H1 (cell line): ENCODE data around the gene RNF43. TPM values are rescaled to one million over a fixed set of nuclear protein-coding genes. Genes with fewer than 3 reads are reported as not detected.

ENCODE experiments used
- CTCF ChIA-PET: fragments of 300-600 bp; sonication (Branson Sonifier 250); formaldehyde crosslinking; loops from one replicate; lab custom pipeline; 2021; ENCODE audit not compliant: partially characterized antibody; lab: Charles Lee
- POLR2A ChIA-PET: fragments of 300-600 bp; sonication (Branson Sonifier 250); formaldehyde crosslinking; loops from one replicate; lab custom pipeline; 2021; ENCODE audit warnings: inconsistent platforms; ENCODE audit not compliant: partially characterized antibody; lab: Charles Lee
- DNase-seq, 2 experiments: peaks; one replicate each; pipeline versions ENCODE4 v3.0.0 to v3.0.0-alpha.2; 2010 to 2022; ENCODE audit warnings: low spot score in 2 of 2, low read depth in 1 of 2, mixed read lengths in 1 of 2
- FAIRE-seq: peaks from 2 replicates; lab custom pipeline; 2011; peaks lifted over from hg19 to GRCh38; lab: Jason Lieb, UNC
- H2AFZ ChIP-seq: 2 replicates; pipeline ENCODE4 v1.8.1; 2012; ENCODE audit warnings: low read length, inconsistent platforms
- H2AK5ac ChIP-seq: 2 replicates; pipeline ENCODE4 v1.6.1; 2013; ENCODE audit warnings: low read depth, low read length
- H2BK120ac ChIP-seq: replicated peaks from 2 replicates; pipeline ENCODE3; 2013; ENCODE audit warnings: low read depth, low read length, inconsistent platforms
- H2BK12ac ChIP-seq: 2 replicates; pipeline ENCODE4 v1.6.1; 2013; ENCODE audit warnings: low read depth, low read length
- H2BK15ac ChIP-seq: 2 replicates; pipeline ENCODE4 v1.6.1; 2013; ENCODE audit warnings: low read length
- H2BK20ac ChIP-seq: 2 replicates; pipeline ENCODE4 v1.6.1; 2013; ENCODE audit warnings: low read length
- H2BK5ac ChIP-seq: 2 replicates; pipeline ENCODE4 v1.6.1; 2013; ENCODE audit warnings: low read depth, low read length
- H3K14ac ChIP-seq: 2 replicates; pipeline ENCODE4 v1.6.1; 2013; ENCODE audit warnings: inconsistent platforms; ENCODE audit not compliant: insufficient read length
- H3K18ac ChIP-seq: 2 replicates; pipeline ENCODE4 v1.6.1; 2013; ENCODE audit warnings: low read length; ENCODE audit errors: extremely low read depth
- H3K23ac ChIP-seq: 2 replicates; pipeline ENCODE4 v1.6.1; 2013; ENCODE audit warnings: inconsistent platforms; ENCODE audit not compliant: insufficient read length
- H3K23me2 ChIP-seq: 2 replicates; pipeline ENCODE4 v1.6.1; 2013; ENCODE audit warnings: low read depth, low read length
- H3K27ac ChIP-seq: 2 replicates; pipeline ENCODE4 v1.6.1; 2011; ENCODE audit warnings: low read depth, low read length, inconsistent platforms
- H3K27me3 ChIP-seq, 4 experiments: replicated peaks in 1 of 4; 1 replicate in 1 of 4; 2 replicates in 3 of 4; pipeline versions ENCODE4 v1.6.1 to v1.8.1; 2011 to 2013; ENCODE audit warnings: low read length in 3 of 4, mild to moderate bottlenecking in 3 of 4, inconsistent platforms in 2 of 4, mixed read lengths in 2 of 4, moderate library complexity in 1 of 4; ENCODE audit not compliant: control insufficient read depth in 3 of 4, insufficient read depth in 3 of 4; ENCODE audit errors: extremely low read depth in 1 of 4
- H3K36me3 ChIP-seq, 4 experiments: 2 replicates each; pipeline versions ENCODE4 v1.6.1 to v1.8.1; 2011 to 2013; ENCODE audit warnings: mild to moderate bottlenecking in 4 of 4, low read length in 3 of 4, moderate library complexity in 2 of 4, control low read depth in 1 of 4, inconsistent platforms in 1 of 4; ENCODE audit not compliant: insufficient read depth in 4 of 4, control insufficient read depth in 2 of 4
- H3K4ac ChIP-seq: replicated peaks from 2 replicates; pipeline ENCODE3; 2013; ENCODE audit warnings: low read length, low read depth, mixed read lengths, inconsistent platforms; ENCODE audit not compliant: insufficient read length
- H3K4me1 ChIP-seq, 4 experiments: replicated peaks in 1 of 4; 1 replicate in 1 of 4; 2 replicates in 3 of 4; pipeline versions ENCODE4 v1.6.1 to v1.8.1; 2011 to 2013; ENCODE audit warnings: low read length in 3 of 4, inconsistent platforms in 2 of 4, mixed read lengths in 1 of 4; ENCODE audit not compliant: insufficient read depth in 4 of 4, control insufficient read depth in 3 of 4
- H3K4me2 ChIP-seq, 2 experiments: 2 replicates each; pipeline versions ENCODE4 v1.6.1 to v1.8.1; 2011 to 2013; ENCODE audit warnings: low read depth in 2 of 2, low read length in 2 of 2, control low read depth in 1 of 2, inconsistent platforms in 1 of 2, mild to moderate bottlenecking in 1 of 2; ENCODE audit not compliant: insufficient read depth in 1 of 2
- H3K4me3 ChIP-seq, 4 experiments: fragments of 200-600, 300-600 bp in 1 of 4; sonication (generic), shearing (Covaris generic), sonication (Bioruptor Twin) in 1 of 4; 2 replicates each; pipeline versions ENCODE4 v1.5.1 to v1.8.1; 2011 to 2016; ENCODE audit warnings: low read length in 4 of 4, low read depth in 3 of 4, control low read depth in 2 of 4, inconsistent platforms in 2 of 4, mild to moderate bottlenecking in 2 of 4, mixed read lengths in 1 of 4, moderate library complexity in 1 of 4; ENCODE audit not compliant: insufficient read depth in 2 of 4; ENCODE audit errors: extremely low read depth in 1 of 4
- H3K56ac ChIP-seq: replicated peaks from 2 replicates; pipeline ENCODE3; 2013; ENCODE audit warnings: low read depth, mild to moderate bottlenecking, mixed read lengths, low read length, inconsistent platforms; ENCODE audit not compliant: insufficient read length
- H3K79me1 ChIP-seq: 2 replicates; pipeline ENCODE4 v1.6.1; 2013; ENCODE audit warnings: low read depth, low read length, control low read depth
- H3K79me2 ChIP-seq, 2 experiments: 2 replicates each; pipeline versions ENCODE4 v1.6.1 to v1.8.1; 2012 to 2013; ENCODE audit warnings: low read length in 2 of 2, mild to moderate bottlenecking in 2 of 2, inconsistent platforms in 1 of 2; ENCODE audit not compliant: insufficient read depth in 2 of 2, control insufficient read depth in 1 of 2
- H3K9ac ChIP-seq, 4 experiments: replicated peaks in 1 of 4; 1 replicate in 1 of 4; 2 replicates in 3 of 4; pipeline versions ENCODE4 v1.6.1 to v1.8.1; 2011 to 2013; ENCODE audit warnings: low read depth in 3 of 4, low read length in 3 of 4, control low read depth in 2 of 4, mild to moderate bottlenecking in 2 of 4, moderate library complexity in 2 of 4, inconsistent platforms in 1 of 4; ENCODE audit errors: extremely low read depth in 1 of 4
- H3K9me3 ChIP-seq, 2 experiments: 2 replicates each; pipeline versions ENCODE4 v1.6.1 to v1.8.1; 2012 to 2013; ENCODE audit warnings: mild to moderate bottlenecking in 2 of 2, moderate library complexity in 2 of 2, control low read depth in 1 of 2, inconsistent platforms in 1 of 2, low read depth in 1 of 2, low read length in 1 of 2, mixed read lengths in 1 of 2; ENCODE audit not compliant: insufficient read depth in 2 of 2
- H4K20me1 ChIP-seq, 2 experiments: replicated peaks in 1 of 2; 2 replicates each; pipeline versions ENCODE3 to v1.8.1; 2011 to 2013; ENCODE audit warnings: inconsistent platforms in 2 of 2, low read length in 2 of 2, mild to moderate bottlenecking in 1 of 2; ENCODE audit not compliant: insufficient read depth in 2 of 2, control insufficient read depth in 1 of 2
- H4K5ac ChIP-seq: 2 replicates; pipeline ENCODE4 v1.6.1; 2013; ENCODE audit warnings: low read length, low read depth, mixed read lengths, inconsistent platforms; ENCODE audit not compliant: insufficient read length
- H4K8ac ChIP-seq: 2 replicates; pipeline ENCODE4 v1.8.0; 2013; ENCODE audit warnings: mild to moderate bottlenecking, moderate library complexity, low read length, inconsistent platforms; ENCODE audit not compliant: insufficient read depth; ENCODE audit errors: extremely low read depth
- H4K91ac ChIP-seq: replicated peaks from 2 replicates; pipeline ENCODE3; 2013; ENCODE audit warnings: low read length, mixed read lengths, inconsistent platforms; ENCODE audit not compliant: insufficient read length
- BACH1 ChIP-seq: IDR thresholded peaks from 2 replicates; pipeline ENCODE4 v1.6.1; 2012; ENCODE audit warnings: low read length, improper control_type of control experiment
- CHD1 ChIP-seq: IDR thresholded peaks from 2 replicates; pipeline ENCODE4 v1.6.1; 2012; ENCODE audit warnings: low read depth, low read length, improper control_type of control experiment
- NRF1 ChIP-seq: IDR thresholded peaks from 2 replicates; pipeline ENCODE4 v1.6.1; 2011; ENCODE audit warnings: mild to moderate bottlenecking, low read depth, low read length, improper control_type of control experiment
- POLR2A ChIP-seq, 2 experiments: IDR thresholded peaks; 1 replicate in 1 of 2; 2 replicates in 1 of 2; pipeline ENCODE4 v1.6.1; 2011; ENCODE audit warnings: low read depth in 2 of 2, low read length in 2 of 2, mild to moderate bottlenecking in 2 of 2; ENCODE audit errors: control extremely low read depth in 1 of 2
- POU5F1 ChIP-seq: IDR thresholded peaks from 2 replicates; pipeline ENCODE4 v1.6.1; 2011; ENCODE audit warnings: low read depth, mild to moderate bottlenecking, low read length, moderate library complexity
- RXRA ChIP-seq: IDR thresholded peaks from 2 replicates; pipeline ENCODE4 v1.6.1; 2011; ENCODE audit warnings: low read depth, mild to moderate bottlenecking, low read length, moderate library complexity; ENCODE audit not compliant: insufficient read depth
- SIN3A ChIP-seq, 2 experiments: IDR thresholded peaks in 1 of 2; conservative IDR thresholded peaks in 1 of 2; 2 replicates each; pipeline ENCODE4 v1.6.1; 2011 to 2012; ENCODE audit warnings: low read length in 2 of 2, improper control_type of control experiment in 1 of 2, low read depth in 1 of 2, mild to moderate bottlenecking in 1 of 2
- TEAD4 ChIP-seq: IDR thresholded peaks from 2 replicates; pipeline ENCODE4 v1.6.1; 2012; ENCODE audit warnings: low read depth, low read length, inconsistent platforms, mixed read lengths
- ZNF274 ChIP-seq: IDR thresholded peaks from 2 replicates; pipeline ENCODE4 v1.7.0; 2012; ENCODE audit warnings: low read length, borderline replicate concordance; ENCODE audit errors: extremely low read depth
- WGBS, 2 experiments: shearing (Covaris generic) in 1 of 2; methylation state at CpG; one replicate each; pipeline versions ENCODE4 v1.1.6 to v1.1.7; 2013 to 2015; ENCODE audit warnings: low lambda C conversion rate in 2 of 2, mixed read lengths in 2 of 2, inconsistent platforms in 1 of 2, low coverage in 1 of 2, missing lambda C conversion rate in 1 of 2; ENCODE audit not compliant: insufficient replicate concordance in 2 of 2, insufficient coverage in 1 of 2, insufficient read length in 1 of 2; ENCODE audit errors: extremely low coverage in 1 of 2, missing lambda C conversion rate in 1 of 2; 5-methylcytosine and 5-hydroxymethylcytosine counted together
- polyA plus RNA-seq, 7 experiments: library from polyadenylated mRNA; depleted of rRNA in 3 of 7; stranded (reverse) in 5 of 7; unstranded in 2 of 7; fragments of >200 nt in 5 of 7; fragments of 200-250 nt in 2 of 7; gene quantifications; 1 replicate in 5 of 7; 2 replicates in 1 of 7; 4 replicates in 1 of 7; pipeline versions ENCODE4 v1.2.1 to v1.2.3, GENCODE V29; 2011 to 2013; ENCODE audit warnings: missing spikeins in 2 of 7, mixed read lengths in 2 of 7
- total RNA-seq: library from RNA; stranded (reverse); fragmentation: NEBNext Ultra II Directional; extraction: Animal tissue kit (Norgen Biotek cat#: 25700); gene quantifications from 2 replicates; pipeline ENCODE4 v1.2.1, GENCODE V29; 2021
- TF ChIP-seq, protein P1 (sequence below): IDR thresholded peaks from 2 replicates; pipeline ENCODE4 v1.6.1; 2011; ENCODE audit warnings: low read length, improper control_type of control experiment

The RNF43 gene
- total and polyA plus RNA-seq, 2 of the 8 experiments (the other 6 are each of a cell fraction or from before 2014, with no cell fraction given): 0.89 to 1.5 TPM

DNA sequence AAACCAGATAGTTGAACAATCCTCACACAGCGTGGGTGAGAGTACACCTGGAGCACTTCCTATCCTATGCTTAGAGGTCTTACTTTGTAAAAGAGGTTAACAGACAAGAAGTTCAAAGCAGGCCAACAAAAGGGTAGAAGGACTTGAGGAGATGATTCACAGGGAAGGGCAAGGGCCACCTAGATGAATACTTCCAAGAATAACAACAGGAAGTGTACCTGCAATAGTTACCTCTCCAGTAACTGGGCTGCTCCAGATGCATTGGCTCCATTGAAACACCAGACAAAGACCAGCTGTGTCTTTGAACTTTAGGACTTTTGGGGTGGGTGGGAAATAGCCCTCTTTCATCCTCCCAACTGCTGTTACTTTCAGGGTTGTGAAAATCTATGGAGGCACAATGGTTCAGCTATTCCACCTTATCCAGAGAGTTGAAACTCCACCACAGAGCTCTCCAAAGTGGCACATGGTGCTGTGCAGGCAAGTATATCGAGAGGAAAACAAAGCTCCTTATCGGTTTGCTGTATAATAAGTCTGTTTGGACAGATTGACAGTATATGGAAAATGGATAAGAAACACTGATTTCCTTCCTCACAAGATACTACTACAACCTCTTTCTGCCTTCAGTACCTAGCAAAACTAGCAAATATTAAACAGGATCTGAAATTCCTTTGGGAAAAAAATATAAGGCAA is 22.7 kb downstream of the RNF43 start:
- Histone ChIP-seq H4K91ac (no peak overlapping the region), H3K14ac (no peak overlapping the region), H3K9ac (no peak overlapping the region), H2BK15ac (no peak overlapping the region), H3K36me3 (no peaks in the 10 kb centered on the region), H4K5ac (no peak overlapping the region), H3K27me3 (peaks cover 6 to 27% (median 19%) of the 10 kb centered on the region in 4 experiments; a peak in 6 of 7 replicates), H4K20me1 (no peaks in the 10 kb centered on the region), H3K9me3 (no peaks in the 10 kb centered on the region), H3K18ac (no peak overlapping the region), H3K4me1 (peaks cover 0 to 2% (median under 1%) of the 10 kb centered on the region in 4 experiments; a peak in 2 of 7 replicates), H3K23me2 (no peaks in the 10 kb centered on the region), H4K8ac (no peak overlapping the region), H3K4me3 (no peak overlapping the region), H2BK5ac (no peak overlapping the region), H3K56ac (no peak overlapping the region), H3K23ac (no peak overlapping the region), H2BK120ac (no peak overlapping the region), H3K4ac (no peak overlapping the region)
- CTCF ChIA-PET: interaction anchor here (0.9 to 1.6 kb wide), 3 partner anchors 23 to 57 kb away, joined by 4 to 5 read pairs (median 4); partner anchors contain the start of gene RNF43
- POLR2A ChIA-PET: interaction anchor here (1.2 to 1.7 kb wide), 2 partner anchors 10 to 89 kb away, joined by 3 read pairs; no protein-coding TSS in a partner anchor
- 89% methylated on average over 3 of the region's 3 CpGs; no CpG with 5 or more reads in 1 of the 2 experiments for WGBS, 2 experiments
- no peak for DNase-seq
- TF ChIP-seq, protein P1, sequence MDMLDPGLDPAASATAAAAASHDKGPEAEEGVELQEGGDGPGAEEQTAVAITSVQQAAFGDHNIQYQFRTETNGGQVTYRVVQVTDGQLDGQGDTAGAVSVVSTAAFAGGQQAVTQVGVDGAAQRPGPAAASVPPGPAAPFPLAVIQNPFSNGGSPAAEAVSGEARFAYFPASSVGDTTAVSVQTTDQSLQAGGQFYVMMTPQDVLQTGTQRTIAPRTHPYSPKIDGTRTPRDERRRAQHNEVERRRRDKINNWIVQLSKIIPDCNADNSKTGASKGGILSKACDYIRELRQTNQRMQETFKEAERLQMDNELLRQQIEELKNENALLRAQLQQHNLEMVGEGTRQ: no peak
- TF ChIP-seq SIN3A (conservative IDR thresholded peaks at IDR 0.05 in 1 of 2, IDR thresholded peaks at IDR 0.05 in 1 of 2; ENCODE audit: low read depth in 1 of 2, low read length in 2 of 2) (no peak), CHD1 (no peak), ZNF274 (no peak), BACH1 (no peak), POLR2A (IDR thresholded peaks at IDR 0.05; ENCODE audit: control extremely low read depth in 1 of 2, low read depth in 2 of 2, low read length in 2 of 2) (no peak), POU5F1 (no peak), RXRA (no peak), TEAD4 (no peak), NRF1 (no peak)
- TF ChIP-seq, all 59 proteins: peak for 0
- Histone ChIP-seq H2BK20ac (no peak overlapping the region), H2AFZ (no peak overlapping the region), H3K4me2 (no peak overlapping the region), H3K27ac (no peak overlapping the region), H2AK5ac (no peak overlapping the region), H2BK12ac (no peak overlapping the region), H3K79me1 (no peaks in the 10 kb centered on the region), H3K79me2 (no peaks in the 10 kb centered on the region)
- no peak for FAIRE-seq
